Epithelial cell of esophagus (primary cell): Measurements from ENCODE around the gene IAH1.

Experiments used
- DNase-seq: peaks from one replicate; pipeline ENCODE4 v3.0.0; 2010; ENCODE audit warnings: low read depth
- H3K4me3 ChIP-seq: 2 replicates; pipeline ENCODE4 v1.5.1; 2011; ENCODE audit warnings: mild to moderate bottlenecking, low read length, control low read depth
- CTCF ChIP-seq: IDR thresholded peaks from 2 replicates; pipeline ENCODE4 v1.5.1; 2011; ENCODE audit warnings: low read depth, mild to moderate bottlenecking, low read length, control low read depth, inconsistent platforms; ENCODE audit not compliant: insufficient read depth; ENCODE audit errors: missing control alignments

IAH1 gene

GRCh38 chr2:9473308-9473984, 905 bp upstream of the IAH1 start:
- DNase-seq: peak; percentile 54
- peak overlapping the region; percentile 42 for H3K4me3 ChIP-seq
- TF ChIP-seq CTCF: peak; percentile 51

GRCh38 chr2:9473985-9474360, 378 bp upstream of the IAH1 start:
- H3K4me3 ChIP-seq: peak overlapping the region; percentile 42
- TF ChIP-seq CTCF: no peak
- DNase-seq: no peak

GRCh38 chr2:9477914-9478313, 3.6 kb downstream of the IAH1 start:
- no peak for DNase-seq

GRCh38 chr2:9478526-9478925, 4.2 kb downstream of the IAH1 start:
- no peak for TF ChIP-seq CTCF
- no peak overlapping the region for H3K4me3 ChIP-seq
- DNase-seq: no peak

More at GRCh38 chr2:9477914-9478313, 3.6 kb downstream of the IAH1 start:
- H3K4me3 ChIP-seq: no peak overlapping the region
- no peak for TF ChIP-seq CTCF

- no peak for TF ChIP-seq CTCF
- DNase-seq: no peak
- no peak overlapping the region for H3K4me3 ChIP-seq
Measured at GRCh38 chr2:9480157-9480556, 5.8 kb downstream of the IAH1 start.

GRCh38 chr2:9483107-9483506, 8.8 kb downstream of the IAH1 start:
- H3K4me3 ChIP-seq: no peak overlapping the region
- no peak for TF ChIP-seq CTCF
- peak; percentile 28 for DNase-seq

- no peak overlapping the region for H3K4me3 ChIP-seq
- DNase-seq: no peak
- no peak for TF ChIP-seq CTCF
Measured at GRCh38 chr2:9484533-9484932, 10.2 kb downstream of the IAH1 start.
